SK-N-SH treated with all-trans-retinoic acid at 6 μM for 48 hours (cell line): ENCODE data around the gene IRF1.

ENCODE experiments used
- ARNTL ChIP-seq: fragments of 450-650 bp; formaldehyde crosslinking; IDR thresholded peaks from 2 replicates; pipeline ENCODE4 v1.5.0; 2020; ENCODE audit warnings: low read depth, mild to moderate bottlenecking, moderate library complexity, borderline replicate concordance
- CSDC2 ChIP-seq: fragments of 250-450 bp; sonication (Bioruptor Pico); IDR thresholded peaks from 2 replicates; pipeline ENCODE4 v1.5.0; 2020; ENCODE audit warnings: mild to moderate bottlenecking, moderate library complexity
- TCF4 ChIP-seq: fragments of 250-450 bp; sonication (Bioruptor Pico); IDR thresholded peaks from 2 replicates; pipeline ENCODE4 v1.8.0; 2021; ENCODE audit warnings: mild to moderate bottlenecking, moderate library complexity, borderline replicate concordance
- ZC3H10 ChIP-seq: fragments of 250-450 bp; sonication (Bioruptor Pico); IDR thresholded peaks from 2 replicates; pipeline ENCODE4 v1.5.1; 2021; ENCODE audit warnings: mild to moderate bottlenecking, moderate library complexity
- ZFP3 ChIP-seq: fragments of 250-450 bp; sonication (Bioruptor Pico); IDR thresholded peaks from 2 replicates; pipeline ENCODE4 v1.5.0; 2020; ENCODE audit warnings: mild to moderate bottlenecking, moderate library complexity
- ZFP30 ChIP-seq: fragments of 450-650 bp; formaldehyde crosslinking; IDR thresholded peaks from 2 replicates; pipeline ENCODE4 v1.5.0; 2022; ENCODE audit warnings: mild to moderate bottlenecking, moderate library complexity
- ZNF565 ChIP-seq: fragments of 450-650 bp; formaldehyde crosslinking; conservative IDR thresholded peaks from 2 replicates; pipeline ENCODE4 v1.5.0; 2020; ENCODE audit warnings: low read depth, mild to moderate bottlenecking, moderate library complexity
- TF ChIP-seq, protein P1 (sequence below): fragments of 250-450 bp; sonication (Bioruptor Pico); IDR thresholded peaks from 2 replicates; pipeline ENCODE4 v1.8.0; 2020; ENCODE audit warnings: mild to moderate bottlenecking, moderate library complexity, borderline replicate concordance

DNA sequence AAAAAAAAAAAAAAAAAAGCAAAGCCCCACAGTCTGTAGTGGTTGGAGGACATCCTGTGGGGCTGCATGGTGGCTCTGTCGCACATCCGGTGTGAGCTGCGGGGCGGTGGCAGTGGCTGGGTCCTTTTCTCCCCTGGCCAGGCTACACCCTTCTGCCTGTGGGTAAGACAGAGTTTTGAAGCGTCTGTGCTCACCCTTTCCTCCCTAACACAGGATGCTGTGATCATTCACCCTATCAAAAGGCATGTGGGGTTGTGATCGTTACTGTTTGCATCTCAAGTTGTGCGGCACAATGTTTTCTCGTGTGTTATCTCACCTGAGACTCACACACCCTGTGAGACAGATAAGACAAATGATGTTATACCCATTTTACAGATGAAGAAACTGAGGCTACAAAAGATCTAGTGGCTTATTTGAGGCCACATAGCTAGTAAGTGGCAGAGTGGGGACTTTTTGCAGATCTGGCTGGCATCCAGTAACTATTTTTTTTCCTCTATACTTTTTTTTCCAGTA lies 17.5 kb downstream of the IRF1 start:
- TF ChIP-seq ZC3H10 (CRISPR knock-in tag) (no peak), ARNTL (CRISPR knock-in tag) (no peak), ZNF565 (CRISPR knock-in tag) (no peak), ZFP30 (CRISPR knock-in tag) (no peak), ZFP3 (no peak), TCF4 (CRISPR knock-in tag) (no peak), CSDC2 (no peak)
- TF ChIP-seq, protein P1, sequence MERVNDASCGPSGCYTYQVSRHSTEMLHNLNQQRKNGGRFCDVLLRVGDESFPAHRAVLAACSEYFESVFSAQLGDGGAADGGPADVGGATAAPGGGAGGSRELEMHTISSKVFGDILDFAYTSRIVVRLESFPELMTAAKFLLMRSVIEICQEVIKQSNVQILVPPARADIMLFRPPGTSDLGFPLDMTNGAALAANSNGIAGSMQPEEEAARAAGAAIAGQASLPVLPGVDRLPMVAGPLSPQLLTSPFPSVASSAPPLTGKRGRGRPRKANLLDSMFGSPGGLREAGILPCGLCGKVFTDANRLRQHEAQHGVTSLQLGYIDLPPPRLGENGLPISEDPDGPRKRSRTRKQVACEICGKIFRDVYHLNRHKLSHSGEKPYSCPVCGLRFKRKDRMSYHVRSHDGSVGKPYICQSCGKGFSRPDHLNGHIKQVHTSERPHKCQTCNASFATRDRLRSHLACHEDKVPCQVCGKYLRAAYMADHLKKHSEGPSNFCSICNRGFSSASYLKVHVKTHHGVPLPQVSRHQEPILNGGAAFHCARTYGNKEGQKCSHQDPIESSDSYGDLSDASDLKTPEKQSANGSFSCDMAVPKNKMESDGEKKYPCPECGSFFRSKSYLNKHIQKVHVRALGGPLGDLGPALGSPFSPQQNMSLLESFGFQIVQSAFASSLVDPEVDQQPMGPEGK, result no peak
